HG02588 (cell line): ENCODE measurements around the gene DHX38.

Source experiments
- ATAC-seq: cut with Tn5 transposase; IDR thresholded peaks from one replicate; pipeline ENCODE4 v1.9.1; 2021; ENCODE audit warnings: mild to moderate bottlenecking, moderate library complexity; ENCODE audit not compliant: unreplicated experiment

The DHX38 gene

DNA sequence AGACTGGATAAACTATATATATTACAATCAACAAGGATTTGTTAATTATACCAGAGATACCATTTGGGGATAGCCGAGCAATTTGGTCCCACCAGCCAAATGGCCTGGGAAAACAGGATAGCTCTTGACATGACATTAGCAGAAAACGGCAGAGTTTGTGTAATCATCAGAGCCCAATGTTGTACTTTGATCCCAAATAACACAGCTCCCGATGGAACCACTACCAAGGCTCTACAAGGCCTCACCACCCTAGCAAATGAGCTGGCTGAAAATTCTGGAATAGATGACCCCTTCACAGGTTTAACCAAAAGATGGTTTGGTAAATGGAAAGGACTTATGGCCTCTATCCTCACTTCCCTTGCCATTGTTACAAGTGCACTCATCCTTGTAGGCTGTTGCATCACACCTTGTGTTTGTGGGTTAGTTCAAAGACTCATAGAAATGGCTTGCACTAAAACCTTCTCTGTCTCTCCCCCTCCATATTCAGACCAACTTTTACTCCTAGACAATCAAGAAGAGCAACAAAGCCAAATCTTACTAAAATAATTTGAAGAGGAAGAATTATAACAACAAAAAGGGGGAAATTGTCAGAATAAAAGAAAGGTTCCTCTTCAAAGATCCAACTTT lies 9.8 kb upstream of the DHX38 start:
- ATAC-seq, result no peak

DNA sequence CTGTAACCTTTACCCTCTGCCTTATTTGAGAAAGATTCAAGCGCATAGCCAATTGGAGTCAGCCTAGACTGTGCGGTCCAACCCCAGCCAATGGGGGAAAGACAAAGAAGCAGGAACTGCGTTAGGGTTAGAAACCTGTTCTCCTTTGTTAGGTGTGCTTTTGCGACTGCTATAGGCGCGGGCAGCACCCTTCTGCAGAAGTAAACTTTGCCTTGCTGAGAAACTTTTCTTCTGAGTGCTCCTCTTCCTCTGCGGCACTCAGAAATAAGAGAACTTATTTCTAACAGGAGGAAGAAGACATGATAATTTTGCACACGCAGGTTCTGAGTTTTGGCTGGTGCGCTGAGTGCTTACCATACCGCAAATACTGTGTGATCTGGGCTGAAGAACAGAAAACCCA lies 9.2 kb upstream of the DHX38 start:
- ATAC-seq, result no peak

DNA sequence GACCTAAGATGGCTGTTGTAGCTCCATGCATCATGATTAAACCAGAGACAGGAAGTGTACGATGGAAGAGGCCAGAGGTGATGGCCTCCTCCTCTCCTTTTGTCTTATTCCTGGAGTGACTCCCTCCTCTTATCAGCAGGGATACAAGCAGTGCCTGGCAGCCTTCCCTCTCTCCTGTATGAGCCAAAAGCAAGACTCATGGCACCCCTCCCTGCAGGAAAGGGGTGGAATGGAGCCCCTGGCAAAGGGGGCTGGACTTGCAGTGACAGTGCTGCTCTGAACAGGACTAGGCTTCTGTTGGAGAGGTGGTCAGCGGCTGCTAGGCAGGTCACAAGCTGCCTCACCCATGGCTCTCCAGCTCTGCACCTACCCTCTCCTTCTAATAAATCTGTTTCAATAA lies 8.6 kb upstream of the DHX38 start:
- ATAC-seq, result no peak

DNA sequence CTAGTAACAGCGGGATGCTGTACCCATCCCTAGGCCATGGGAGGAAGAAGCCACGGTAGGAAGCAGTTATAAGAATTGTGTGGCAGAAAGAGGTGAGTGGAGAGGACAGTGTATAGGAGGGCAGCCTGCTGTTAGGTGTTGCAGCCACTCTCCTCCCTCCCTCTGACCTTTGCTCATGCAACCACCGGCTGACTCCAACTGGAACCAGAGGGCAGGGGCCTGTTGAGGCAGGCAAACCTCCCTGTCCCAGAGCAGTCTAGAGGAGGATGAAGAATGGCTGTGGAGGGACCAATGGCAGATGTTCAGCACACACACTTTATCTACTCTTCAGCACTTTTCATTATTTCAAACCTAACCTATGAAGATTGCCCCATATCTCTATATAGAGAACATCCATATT lies 2.4 kb upstream of the DHX38 start:
- no peak for ATAC-seq

DNA sequence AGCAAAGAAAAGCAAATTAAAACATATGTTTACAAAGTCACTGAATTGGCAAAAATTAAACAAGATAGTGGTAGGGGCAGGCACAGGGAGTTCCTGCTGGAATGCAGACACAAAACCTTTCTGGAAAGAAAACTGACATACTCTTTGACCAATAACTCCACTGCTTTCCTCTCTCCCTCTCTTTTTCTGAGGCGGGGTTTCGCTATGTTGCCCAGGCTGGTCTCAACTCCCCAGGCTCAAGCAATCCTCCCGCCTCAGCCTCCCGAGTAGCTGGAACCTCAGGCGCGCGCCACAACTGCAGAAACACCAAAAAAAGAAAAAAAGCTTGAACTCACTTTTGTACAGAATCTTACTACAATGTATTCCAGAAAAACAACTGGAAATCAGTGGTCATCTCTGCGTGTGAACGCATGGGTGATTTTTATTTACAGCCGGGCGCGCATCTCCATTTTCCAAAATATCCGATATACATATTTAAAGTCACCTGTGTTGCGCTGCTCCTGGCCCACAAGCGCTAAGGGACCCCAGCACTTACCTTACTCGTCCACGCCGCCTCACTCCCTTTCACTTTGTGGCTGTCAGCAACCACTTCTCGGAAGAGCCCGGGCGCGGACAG lies 707 bp upstream of the DHX38 start:
- no peak for ATAC-seq

DNA sequence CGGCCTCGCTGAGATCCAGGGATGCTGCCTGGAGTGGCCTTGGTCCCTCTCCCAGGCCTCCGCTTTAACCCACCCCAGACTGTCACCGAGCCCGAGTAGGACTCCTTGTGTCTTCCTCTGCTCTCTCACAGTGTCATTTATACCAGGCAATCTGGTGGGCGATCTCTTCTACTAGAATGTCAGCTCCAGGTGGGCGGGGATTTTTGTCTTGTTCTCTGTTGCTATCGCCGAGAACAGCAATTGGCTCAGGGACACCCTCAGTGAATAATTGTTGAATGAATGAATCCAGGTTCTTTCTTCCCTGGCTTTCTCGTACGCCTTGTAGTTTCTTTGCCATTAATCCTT lies 591 bp downstream of the DHX38 start:
- no peak for ATAC-seq

DNA sequence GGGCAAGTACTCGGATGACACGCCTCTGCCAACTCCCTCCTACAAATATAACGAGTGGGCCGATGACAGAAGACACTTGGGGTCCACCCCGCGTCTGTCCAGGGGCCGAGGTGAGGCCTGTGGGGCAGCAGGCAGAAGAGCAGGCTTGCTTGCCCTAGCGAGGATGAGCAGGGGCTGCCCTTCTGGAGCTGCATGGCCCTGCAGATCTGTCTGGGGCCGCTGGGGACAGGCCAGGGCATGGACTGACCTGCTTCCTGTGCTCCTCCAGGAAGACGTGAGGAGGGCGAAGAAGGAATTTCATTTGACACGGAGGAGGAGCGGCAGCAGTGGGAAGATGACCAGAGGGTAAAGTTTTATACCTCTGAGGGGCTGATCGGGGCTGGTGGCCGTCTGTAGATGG lies 5.3 kb downstream of the DHX38 start:
- no peak for ATAC-seq

DNA sequence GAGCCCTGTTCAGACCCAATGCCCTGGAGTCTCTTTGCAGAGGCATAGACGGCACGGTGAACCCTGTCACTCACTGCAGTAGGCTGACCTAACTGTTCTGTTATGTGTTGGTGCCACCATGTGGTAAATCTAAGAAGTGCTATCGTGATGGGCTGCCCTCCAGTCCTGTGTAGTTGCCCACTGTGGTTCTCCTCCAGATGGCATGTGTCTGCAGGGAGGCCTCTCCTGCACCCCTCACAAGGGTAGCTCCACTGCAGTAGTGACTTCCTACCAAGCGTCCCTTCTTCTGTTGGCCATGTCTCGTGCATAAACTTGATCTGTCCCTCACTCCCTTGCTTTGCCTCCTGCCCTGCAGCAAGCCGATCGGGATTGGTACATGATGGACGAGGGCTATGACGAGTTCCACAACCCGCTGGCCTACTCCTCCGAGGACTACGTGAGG lies 5.8 kb downstream of the DHX38 start:
- peak; percentile 80 for ATAC-seq

DNA sequence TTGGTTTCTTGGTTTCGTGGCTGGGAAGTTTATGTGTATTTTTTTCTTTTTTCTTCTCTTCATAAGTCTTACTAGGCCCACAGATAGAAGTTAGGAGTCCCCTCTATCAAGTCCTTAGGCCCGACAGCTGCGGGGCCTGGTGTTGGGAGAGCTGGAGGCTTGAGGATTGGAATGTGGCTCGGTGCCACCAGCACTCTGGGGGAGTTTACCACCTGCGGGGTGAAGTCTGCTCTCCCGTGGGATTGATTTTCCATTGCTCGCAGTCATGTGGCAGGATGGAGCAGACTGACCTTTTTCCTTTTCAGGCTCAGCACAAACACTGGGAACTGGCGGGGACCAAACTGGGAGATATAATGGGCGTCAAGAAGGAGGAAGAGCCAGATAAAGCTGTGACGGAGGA lies 7.5 kb downstream of the DHX38 start:
- ATAC-seq, result no peak

DNA sequence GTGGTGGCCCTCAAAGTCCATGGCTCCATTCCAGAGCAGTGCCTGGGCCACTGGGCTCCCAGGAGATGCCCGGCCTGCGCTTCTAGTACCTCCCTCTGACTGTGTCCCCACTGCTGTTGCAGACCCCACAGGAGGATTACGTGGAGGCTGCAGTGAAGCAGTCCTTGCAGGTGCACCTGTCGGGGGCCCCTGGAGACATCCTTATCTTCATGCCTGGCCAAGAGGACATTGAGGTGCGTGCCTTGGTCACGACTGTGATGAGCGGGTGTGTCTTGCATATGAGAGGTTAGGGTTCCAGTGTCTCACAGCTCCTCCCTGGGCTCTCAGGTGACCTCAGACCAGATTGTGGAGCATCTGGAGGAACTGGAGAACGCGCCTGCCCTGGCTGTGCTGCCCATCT lies 11.3 kb downstream of the DHX38 start:
- no peak for ATAC-seq

DNA sequence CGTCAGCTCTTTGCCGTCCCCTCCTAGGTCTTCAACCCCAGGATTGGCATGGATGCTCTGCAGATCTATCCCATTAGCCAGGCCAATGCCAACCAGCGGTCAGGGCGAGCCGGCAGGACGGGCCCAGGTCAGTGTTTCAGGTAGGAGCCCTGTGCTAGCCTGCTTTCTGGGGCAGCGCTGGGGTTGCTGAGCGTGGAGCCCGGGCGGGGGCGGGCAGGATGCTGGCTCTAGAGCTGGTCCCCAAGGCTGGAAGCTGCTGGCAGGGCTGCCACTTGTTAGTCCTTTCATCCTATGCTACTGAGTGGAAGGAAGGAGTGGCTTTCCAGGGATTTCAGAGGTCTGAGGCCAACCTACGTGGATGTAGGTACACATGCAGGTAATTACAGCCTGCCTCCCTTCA lies 12.3 kb downstream of the DHX38 start:
- no peak for ATAC-seq

DNA sequence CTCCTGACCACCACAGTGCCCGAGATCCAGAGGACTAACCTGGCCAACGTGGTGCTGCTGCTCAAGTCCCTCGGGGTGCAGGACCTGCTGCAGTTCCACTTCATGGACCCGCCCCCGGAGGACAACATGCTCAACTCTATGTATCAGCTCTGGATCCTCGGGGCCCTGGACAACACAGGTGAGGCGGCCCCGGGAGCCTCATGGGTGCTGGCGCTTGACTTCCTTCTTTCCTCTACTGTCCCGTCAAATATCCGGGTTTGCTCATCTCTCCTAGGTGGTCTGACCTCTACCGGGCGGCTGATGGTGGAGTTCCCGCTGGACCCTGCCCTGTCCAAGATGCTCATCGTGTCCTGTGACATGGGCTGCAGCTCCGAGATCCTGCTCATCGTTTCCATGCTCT lies 13.7 kb downstream of the DHX38 start:
- no peak for ATAC-seq

DNA sequence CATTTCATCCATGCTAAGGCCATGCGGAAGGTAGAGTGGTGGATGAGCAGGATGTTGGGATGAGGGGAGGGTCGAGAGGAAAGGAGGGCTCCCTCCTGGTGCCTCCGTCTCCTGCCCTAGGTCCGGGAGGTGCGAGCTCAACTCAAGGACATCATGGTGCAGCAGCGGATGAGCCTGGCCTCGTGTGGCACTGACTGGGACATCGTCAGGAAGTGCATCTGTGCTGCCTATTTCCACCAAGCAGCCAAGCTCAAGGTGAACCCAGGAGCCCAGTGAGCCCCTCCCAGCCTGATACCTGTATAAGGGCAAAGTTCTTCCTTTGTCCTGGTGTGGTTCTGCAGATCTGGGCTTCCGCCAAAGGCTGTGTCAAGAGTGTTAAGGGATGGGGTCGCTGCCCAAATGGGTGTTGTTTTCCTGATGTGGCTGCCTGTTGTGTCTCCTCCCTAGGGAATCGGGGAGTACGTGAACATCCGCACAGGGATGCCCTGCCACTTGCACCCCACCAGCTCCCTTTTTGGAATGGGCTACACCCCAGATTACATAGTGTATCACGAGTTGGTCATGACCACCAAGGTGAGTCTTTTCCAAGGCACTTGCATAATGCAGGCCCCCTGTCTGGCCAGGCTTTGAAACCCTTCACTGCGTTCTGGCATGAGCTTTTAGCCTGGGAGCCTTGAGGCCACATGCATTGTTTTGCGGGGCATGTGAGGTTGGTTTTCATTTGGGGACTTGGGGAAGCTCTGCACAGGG lies 14.9 kb downstream of the DHX38 start:
- no peak for ATAC-seq

DNA sequence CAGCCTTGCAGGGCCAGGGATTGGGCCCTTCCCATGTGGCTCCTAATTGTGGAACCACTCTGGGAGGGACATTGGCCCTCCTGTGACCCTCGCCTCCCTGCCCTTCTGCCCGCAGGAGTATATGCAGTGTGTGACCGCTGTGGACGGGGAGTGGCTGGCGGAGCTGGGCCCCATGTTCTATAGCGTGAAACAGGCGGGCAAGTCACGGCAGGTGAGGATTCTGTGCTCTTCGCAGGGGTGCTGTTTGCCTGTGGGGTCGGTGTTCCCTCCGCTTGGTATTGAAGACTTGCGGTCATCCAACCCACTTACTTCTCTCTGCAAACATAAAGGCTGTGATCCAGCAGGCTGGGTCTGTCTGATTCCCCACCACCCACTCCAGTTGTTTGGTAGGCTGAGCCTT lies 15.7 kb downstream of the DHX38 start:
- ATAC-seq, result no peak

DNA sequence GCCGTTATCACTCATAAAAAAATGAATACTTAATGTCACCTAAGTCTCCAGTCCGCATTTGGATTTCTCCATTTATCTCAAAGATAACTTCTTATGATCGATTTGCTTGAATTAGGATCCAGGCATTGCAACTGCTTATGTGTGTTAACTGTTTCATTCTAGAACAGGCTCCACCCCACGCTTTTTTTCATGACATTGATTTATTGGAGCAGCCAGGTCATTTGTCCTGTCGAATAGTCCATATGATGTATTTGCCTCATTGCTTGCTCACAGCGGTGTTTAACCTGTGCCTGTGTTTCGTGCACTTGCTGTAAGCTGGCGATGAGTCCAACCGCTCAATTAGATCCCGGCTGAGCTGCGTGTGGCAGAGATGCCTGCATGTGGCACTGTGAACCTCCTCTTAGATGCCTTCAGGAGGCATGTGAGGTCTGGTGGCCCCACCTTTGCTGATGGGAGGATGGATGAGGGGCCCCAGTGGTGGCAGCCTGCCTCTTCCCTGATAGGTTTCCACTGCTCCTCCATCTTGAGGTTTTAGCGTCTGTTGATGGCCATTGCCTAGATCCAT lies 16.4 kb downstream of the DHX38 start:
- no peak for ATAC-seq

DNA sequence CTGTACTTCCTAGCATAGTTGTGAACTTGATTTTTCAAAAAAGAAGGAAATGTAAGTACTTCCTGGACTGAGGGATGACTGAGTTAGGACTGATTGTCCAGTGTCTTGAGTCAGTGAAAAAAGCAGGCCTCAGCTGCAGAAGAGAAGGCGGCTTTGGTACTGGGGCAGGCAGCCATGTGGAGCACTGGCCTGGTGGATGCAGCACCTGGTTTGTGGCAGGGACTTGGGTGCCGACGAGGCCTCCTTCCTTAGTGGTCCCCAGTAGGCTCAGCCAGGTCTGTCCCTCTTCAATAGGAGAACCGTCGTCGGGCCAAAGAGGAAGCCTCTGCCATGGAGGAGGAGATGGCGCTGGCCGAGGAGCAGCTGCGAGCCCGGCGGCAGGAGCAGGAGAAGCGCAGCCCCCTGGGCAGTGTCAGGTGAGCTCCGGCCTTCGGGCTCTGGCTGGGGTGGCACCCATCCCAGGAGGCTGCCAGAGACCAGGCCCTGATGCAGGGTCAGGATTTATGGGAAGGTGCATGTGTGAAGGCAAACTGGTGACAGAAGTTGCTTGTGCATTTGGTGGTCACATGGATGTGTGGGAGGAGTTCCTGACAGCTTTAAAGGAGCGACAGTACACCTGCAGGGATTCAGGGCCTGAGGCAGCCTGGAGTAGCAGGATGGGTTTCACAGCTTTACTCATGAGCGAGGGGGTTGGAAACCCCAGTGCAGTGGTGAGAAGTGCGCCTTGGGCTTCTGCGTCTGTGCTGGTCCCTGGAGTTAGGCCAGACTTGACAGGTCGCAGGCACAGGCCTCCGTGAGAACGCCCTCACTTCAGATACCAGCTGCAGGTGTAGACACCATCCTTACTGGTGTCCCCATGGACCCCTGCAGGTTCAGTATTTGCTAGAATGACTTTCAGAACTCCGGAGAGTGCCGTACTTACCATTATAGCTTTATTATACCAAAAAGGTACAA lies 17.3 kb downstream of the DHX38 start:
- no peak for ATAC-seq

DNA sequence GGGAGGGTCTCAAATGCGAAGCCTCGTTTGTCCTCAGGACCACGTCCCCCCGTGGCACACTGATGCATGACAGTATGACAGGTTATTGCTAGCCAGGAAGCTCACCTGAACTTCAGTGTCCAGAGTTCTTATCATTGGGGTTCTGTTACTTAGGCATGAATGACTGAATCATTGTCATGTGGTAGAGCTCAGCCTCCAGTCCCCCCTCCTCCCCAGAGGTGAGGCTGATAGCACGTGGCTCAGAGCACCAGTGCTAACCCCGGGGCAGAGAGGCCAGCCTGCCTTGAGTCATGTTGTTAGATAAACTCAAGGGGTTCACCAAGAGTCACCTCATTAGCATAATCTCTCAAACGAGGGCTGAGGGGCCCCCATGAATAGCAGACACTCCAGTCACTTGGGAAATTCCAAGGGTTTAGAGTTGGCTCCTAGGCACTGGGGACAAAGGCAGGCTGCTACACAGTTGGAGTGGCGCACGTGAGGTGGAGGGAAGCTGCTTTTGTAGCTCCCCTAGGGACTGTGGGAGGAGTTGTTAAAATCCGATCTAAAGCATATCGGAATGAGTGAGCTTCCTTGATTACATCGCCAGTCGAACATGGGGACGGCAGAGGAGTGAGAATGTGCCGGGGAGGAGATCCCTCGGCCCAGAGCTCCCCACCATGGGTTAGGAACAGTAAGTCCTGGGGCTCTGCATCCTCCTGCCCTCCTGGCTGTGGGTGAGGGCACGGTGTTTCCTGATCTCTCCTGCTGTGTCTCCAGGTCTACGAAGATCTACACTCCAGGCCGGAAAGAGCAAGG lies 18.2 kb downstream of the DHX38 start:
- ATAC-seq, result no peak

DNA sequence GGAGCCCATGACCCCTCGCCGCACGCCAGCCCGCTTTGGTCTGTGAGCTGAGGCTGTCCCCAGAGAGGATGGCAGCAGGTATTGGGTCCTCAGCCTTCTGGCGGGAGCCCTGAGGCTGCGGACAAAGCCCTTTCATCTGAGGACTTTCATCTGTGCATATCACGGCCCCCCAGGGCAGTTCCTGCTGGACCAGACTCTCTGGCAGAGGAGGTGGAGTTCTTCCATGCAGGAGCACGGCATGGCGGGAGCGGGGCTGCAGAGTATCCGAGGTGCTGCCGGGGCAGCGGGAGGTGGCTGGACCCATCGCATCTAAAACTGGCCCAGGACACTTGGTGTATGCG lies 18.8 kb downstream of the DHX38 start:
- ATAC-seq, result no peak

DNA sequence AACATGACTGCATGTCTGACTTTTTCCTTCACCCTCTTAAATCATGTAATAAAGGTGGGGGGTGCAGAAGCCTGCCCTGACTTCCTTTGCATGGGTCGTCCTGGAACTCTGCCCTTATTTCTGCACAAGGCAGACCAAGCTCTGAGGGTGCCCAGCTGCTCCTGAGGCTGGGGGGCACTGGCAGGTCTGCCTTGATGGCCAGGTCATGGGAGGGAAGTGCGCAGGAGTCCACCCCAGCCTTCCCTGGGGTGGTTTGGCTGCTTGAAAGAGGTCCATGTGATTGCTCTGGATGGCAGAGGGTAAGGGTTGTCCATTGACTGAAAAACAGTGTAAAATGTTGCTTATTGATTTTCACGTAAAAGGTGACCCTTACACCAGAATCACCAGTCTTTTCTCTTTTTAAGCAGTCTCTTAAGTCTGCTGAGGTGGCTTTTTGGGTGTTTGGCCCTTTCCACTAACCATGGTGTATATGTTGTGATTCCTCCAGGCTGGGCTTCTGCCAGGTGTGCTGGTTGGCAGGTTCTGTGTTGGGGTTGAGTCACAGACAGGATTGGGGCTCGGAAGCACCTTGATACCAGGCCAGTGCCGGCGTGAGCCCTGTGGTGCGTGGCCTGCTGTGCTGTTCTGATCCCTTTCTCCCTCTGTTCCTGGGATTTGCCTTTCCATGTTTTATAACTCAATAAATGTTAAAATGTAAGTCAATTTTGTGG lies 19.4 kb downstream of the DHX38 start:
- no peak for ATAC-seq

DNA sequence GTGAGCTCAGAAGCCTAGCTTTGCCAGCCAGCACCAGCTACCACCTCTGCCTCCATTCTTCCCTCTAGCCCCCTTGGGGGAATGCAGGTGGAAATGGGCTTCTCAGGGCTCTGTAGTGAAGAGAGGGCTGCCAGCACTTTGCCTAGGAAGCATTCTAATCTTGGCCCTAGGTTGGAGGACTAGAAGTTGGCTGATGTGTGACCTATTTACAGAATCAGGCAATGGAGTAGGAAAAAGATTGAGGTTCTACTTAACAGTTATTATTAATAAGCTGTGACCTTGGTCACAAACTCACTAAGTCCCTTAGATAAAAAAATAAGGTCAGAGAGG lies 19.9 kb downstream of the DHX38 start:
- no peak for ATAC-seq
